Measurements from ENCODE around the gene PARP9.
"Not testable (repeated sequence)": the region's sequence is repeated elsewhere in the genome, so short reads cannot be mapped to it uniquely, and the experiment has no call there.

The PARP9 gene

GRCh38 chr3:122576174-122576940, 12.3 kb upstream of the PARP9 start:
- no peak for DNase-seq (ENCODE audit: low read depth in 3 of 3)

- DNase-seq (ENCODE audit: low read depth in 3 of 3) = peak in 1 of 3 experiments; percentile 28
Measured at GRCh38 chr3:122572940-122573412, 8.9 kb upstream of the PARP9 start.

GRCh38 chr3:122568755-122569154, 4.7 kb upstream of the PARP9 start:
- no peak for DNase-seq (ENCODE audit: low read depth in 3 of 3)

- DNase-seq (ENCODE audit: low read depth in 3 of 3) = not testable (repeated sequence)
Measured at GRCh38 chr3:122568131-122568530, 4.0 kb upstream of the PARP9 start.

- no peak for DNase-seq (ENCODE audit: low read depth in 3 of 3)
Measured at GRCh38 chr3:122563717-122564025, 429 bp downstream of the PARP9 start.

GRCh38 chr3:122562923-122563716, 980 bp downstream of the PARP9 start:
- DNase-seq (ENCODE audit: low read depth in 3 of 3) = no peak

- DNase-seq (ENCODE audit: low read depth in 3 of 3) = peak in 2 of 3 experiments; percentile 23 to 44
Measured at GRCh38 chr3:122560680-122561079, 3.4 kb downstream of the PARP9 start.

- DNase-seq (ENCODE audit: low read depth in 3 of 3) = no peak
Measured at GRCh38 chr3:122559906-122560305, 4.2 kb downstream of the PARP9 start.

GRCh38 chr3:122558605-122559004, 5.5 kb downstream of the PARP9 start:
- DNase-seq (ENCODE audit: low read depth in 3 of 3) = no peak

- no peak for DNase-seq (ENCODE audit: low read depth in 3 of 3)
Measured at GRCh38 chr3:122557356-122557755, 6.7 kb downstream of the PARP9 start.

- DNase-seq (ENCODE audit: low read depth in 3 of 3) = no peak
Measured at GRCh38 chr3:122555275-122556071, 8.6 kb downstream of the PARP9 start.

- DNase-seq (ENCODE audit: low read depth in 3 of 3) = no peak
Measured at GRCh38 chr3:122553171-122553570, 10.9 kb downstream of the PARP9 start.

- DNase-seq (ENCODE audit: low read depth in 3 of 3) = no peak
Measured at GRCh38 chr3:122548619-122549018, 15.5 kb downstream of the PARP9 start.

- DNase-seq (ENCODE audit: low read depth in 3 of 3) = no peak
Measured at GRCh38 chr3:122548076-122548475, 16.0 kb downstream of the PARP9 start.

- no peak for DNase-seq (ENCODE audit: low read depth in 3 of 3)
Measured at GRCh38 chr3:122546151-122546550, 17.9 kb downstream of the PARP9 start.

- DNase-seq (ENCODE audit: low read depth in 3 of 3) = no peak
Measured at GRCh38 chr3:122538956-122539490, 25.1 kb downstream of the PARP9 start.

GRCh38 chr3:122536632-122537001, 27.5 kb downstream of the PARP9 start:
- no peak for DNase-seq (ENCODE audit: low read depth in 3 of 3)

- DNase-seq (ENCODE audit: low read depth in 3 of 3) = no peak
Measured at GRCh38 chr3:122535964-122536631, 28.0 kb downstream of the PARP9 start.

- DNase-seq (ENCODE audit: low read depth in 3 of 3) = no peak
Measured at GRCh38 chr3:122533931-122534334, 30.2 kb downstream of the PARP9 start.

GRCh38 chr3:122533480-122533879, 30.6 kb downstream of the PARP9 start:
- no peak for DNase-seq (ENCODE audit: low read depth in 3 of 3)

- no peak for DNase-seq (ENCODE audit: low read depth in 3 of 3)
Measured at GRCh38 chr3:122530164-122530563, 33.9 kb downstream of the PARP9 start.

Data from stimulated activated CD4-positive, alpha-beta T cell treated with anti-CD3 and anti-CD28 coated beads, TNF-alpha, amount 100 ng/mL, for 4 hours (primary cell).